OCI-LY3 (cell line): ENCODE measurements around the gene ANK2.

Experiments used
- EZH2phosphoT487 ChIP-seq: fragments of 200-600 bp; shearing (Covaris generic); IDR thresholded peaks from 2 replicates; pipeline ENCODE4 v1.6.1; 2018; ENCODE audit warnings: antibody characterized with exemption, mixed run types, low read depth
- TF ChIP-seq, protein P1 (sequence below): fragments of 200-600, 300-600 bp; sonication (generic); IDR thresholded peaks from 2 replicates; pipeline ENCODE4 v1.5.1; 2014; ENCODE audit warnings: antibody characterized with exemption, low read length, low read depth

DNA sequence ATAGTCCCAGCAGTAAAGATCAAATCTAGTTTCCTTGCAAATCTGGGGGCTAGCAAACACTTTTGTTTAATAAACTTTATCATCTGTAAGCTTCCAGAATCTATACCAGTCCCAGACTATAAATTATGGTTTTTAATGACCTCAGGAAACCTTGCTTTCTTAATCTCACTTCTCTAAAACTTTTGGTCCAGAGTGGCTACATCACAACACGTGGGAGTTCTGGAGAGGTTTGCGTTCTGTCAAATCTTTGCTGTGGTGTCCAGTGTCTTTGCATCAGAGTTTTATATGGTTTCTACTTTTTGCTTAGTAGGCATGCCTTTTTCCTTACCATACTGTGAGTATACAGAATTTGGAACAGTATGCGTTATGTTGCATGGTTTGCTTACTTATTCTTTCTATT is 193.9 kb downstream of the ANK2 start:
- TF ChIP-seq, protein P1, sequence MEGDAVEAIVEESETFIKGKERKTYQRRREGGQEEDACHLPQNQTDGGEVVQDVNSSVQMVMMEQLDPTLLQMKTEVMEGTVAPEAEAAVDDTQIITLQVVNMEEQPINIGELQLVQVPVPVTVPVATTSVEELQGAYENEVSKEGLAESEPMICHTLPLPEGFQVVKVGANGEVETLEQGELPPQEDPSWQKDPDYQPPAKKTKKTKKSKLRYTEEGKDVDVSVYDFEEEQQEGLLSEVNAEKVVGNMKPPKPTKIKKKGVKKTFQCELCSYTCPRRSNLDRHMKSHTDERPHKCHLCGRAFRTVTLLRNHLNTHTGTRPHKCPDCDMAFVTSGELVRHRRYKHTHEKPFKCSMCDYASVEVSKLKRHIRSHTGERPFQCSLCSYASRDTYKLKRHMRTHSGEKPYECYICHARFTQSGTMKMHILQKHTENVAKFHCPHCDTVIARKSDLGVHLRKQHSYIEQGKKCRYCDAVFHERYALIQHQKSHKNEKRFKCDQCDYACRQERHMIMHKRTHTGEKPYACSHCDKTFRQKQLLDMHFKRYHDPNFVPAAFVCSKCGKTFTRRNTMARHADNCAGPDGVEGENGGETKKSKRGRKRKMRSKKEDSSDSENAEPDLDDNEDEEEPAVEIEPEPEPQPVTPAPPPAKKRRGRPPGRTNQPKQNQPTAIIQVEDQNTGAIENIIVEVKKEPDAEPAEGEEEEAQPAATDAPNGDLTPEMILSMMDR = no peak
- TF ChIP-seq EZH2phosphoT487 = no peak
